Fibroblast of skin of scalp (primary cell): ENCODE measurements around the gene PDCD1LG2.
A peak's percentile ranks its signal among the peaks of the same experiment; 100 is the strongest.

Experiments used
- DNase-seq: peaks from one replicate; pipeline ENCODE4 v3.0.0-alpha.2; 2013

The PDCD1LG2 gene

DNA sequence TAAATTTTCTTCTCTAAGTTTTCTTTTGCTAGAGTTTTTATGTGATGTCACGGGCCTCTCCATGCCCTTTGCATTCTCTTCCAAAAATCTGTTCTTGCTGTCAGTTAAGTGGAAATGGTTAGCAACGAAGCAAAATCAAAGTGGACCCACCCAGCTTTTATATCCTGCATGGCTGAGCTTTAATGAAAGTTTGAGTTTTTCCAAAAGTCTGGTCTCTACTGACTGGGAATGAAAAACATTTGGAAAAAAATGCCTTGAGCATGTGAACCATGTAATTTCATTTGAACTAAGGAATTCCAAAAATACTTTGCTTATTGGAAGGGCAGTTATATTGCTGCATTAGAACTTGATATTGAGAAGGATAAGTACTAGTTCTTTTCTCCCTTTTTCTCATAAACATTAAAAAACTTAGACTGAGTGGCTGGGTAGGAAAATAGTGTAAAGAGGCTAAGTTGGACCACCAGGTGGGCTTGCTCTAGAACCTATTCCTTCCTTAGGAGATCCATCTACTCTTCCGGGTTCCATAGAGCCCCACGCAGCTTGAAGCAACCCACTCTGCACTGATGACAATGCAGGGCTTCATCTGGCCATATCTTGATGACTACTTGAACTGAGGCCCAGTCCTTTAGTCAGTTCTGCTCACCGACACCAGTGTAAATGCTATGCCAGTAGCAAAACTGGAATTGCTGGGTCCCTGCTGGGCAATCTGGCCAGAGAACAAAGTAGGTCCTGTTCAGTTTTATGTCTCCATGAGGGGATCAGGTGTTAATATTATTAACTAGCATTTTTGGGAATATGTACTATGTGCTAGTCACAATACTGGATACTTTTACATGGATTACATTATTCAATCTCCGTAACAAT lies 101.2 kb downstream of the PDCD1LG2 start:
- DNase-seq = peak; percentile 63

DNA sequence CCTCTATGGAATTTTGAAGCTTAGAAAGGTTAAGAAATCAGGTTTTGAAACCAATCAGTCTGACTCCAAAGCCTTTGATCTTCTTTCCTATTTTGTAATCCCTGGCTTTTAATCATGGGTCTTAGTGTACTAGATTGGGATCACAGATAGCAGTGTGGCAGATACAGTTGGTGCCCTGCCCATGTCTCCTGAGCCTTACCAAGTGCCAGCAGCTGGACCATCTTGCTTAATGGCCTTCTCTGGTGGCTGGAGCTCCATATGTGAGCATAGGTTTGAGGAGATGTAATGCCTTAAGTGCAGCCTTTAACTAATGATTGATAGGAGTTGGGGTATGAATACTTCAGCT lies 101.8 kb downstream of the PDCD1LG2 start:
- DNase-seq = no peak

DNA sequence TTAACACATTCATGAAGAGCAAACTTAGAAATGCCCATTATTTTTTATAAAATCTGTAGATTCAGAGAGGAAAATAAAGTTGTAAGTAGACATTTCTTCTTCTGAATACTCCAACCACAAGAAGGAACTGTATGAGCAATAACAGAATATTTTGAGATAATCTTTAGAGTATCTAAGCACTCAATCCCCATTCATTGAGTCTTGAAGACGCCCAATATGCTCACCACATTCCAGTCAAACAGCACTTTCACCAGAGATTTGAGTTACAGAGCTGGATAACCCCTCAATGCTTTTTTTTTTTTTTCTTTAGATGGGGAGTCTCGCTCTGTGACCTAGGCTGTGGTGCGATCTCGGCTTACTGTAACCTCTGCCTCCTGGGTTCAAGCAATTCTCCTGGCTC lies 103.9 kb downstream of the PDCD1LG2 start:
- DNase-seq = no peak

DNA sequence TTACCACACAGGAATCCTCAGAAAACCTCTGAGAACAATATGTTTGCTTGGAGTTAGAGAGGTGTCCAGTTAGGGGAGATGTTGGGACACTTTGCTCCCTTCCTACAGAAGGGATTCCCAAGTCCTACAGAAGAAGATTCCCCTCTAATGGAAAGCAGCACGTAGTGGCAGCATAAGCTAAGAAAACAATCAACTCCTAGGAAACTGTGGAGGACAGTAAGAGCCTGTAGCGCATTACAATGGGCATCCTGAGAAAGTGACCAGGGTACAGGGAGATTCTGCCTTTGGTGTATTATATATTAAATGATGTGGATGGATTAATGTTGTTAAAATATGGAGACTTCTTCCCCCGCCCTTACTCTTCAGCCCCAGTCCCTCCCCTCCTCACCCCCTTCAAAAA lies 104.7 kb downstream of the PDCD1LG2 start:
- DNase-seq = no peak

DNA sequence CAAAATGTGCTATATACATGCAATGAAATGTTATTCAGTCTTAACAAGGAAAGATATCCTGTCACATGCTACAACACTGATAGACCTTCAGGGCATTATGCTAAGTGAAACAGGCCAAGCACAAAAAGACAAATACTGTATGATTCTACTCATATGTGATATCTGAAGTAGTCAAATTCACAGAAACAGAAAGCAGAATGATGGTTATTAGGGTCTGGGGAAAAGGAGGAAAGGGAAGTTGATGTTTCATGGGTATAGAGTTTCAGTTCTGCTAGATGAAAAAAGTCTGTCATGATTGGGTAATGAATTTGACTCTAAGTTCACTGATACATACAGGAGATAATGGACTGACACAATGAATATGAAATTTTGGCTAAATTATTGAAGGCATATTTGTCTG lies 107.4 kb downstream of the PDCD1LG2 start:
- DNase-seq = no peak

DNA sequence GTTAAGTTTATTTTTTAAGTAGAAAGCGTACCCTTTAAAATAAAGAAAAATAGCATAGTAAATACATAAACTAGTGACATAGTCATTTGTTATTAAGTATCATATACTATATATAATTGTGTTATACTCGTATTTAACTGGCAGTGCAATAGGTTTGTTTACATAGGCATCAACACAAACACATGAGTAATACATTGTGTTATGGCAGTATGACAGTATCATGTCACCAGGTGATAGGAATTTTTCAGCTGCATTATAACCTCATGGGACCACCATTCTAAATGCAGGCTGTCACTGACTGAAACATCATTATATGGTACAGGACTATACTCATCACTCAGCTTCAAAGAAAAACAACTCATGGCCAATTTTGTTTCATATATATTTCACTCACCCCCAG lies 110.2 kb downstream of the PDCD1LG2 start:
- DNase-seq = no peak
